Ishikawa (cell line): ENCODE measurements around the gene MOCS1.

Experiments
- CEBPB ChIP-seq: IDR thresholded peaks from 2 replicates; pipeline ENCODE4 v1.6.1; 2012
- CREB1 ChIP-seq: IDR thresholded peaks from 2 replicates; pipeline ENCODE4 v1.6.1; 2012; ENCODE audit warnings: low read depth
- EGR1 ChIP-seq: IDR thresholded peaks from 2 replicates; pipeline ENCODE4 v1.6.1; 2012
- EP300 ChIP-seq: IDR thresholded peaks from 2 replicates; pipeline ENCODE4 v1.6.1; 2012; ENCODE audit warnings: borderline replicate concordance
- FOXM1 ChIP-seq: IDR thresholded peaks from 2 replicates; pipeline ENCODE4 v1.6.1; 2012; ENCODE audit warnings: low read depth, borderline replicate concordance
- NFIC ChIP-seq: IDR thresholded peaks from 2 replicates; pipeline ENCODE4 v1.6.1; 2012
- RAD21 ChIP-seq: IDR thresholded peaks from 2 replicates; pipeline ENCODE4 v1.6.1; 2012; ENCODE audit warnings: low read depth
- TAF1 ChIP-seq: IDR thresholded peaks from 2 replicates; pipeline ENCODE4 v1.6.1; 2012; ENCODE audit warnings: low read depth, mild to moderate bottlenecking
- TCF12 ChIP-seq: IDR thresholded peaks from 2 replicates; pipeline ENCODE4 v1.6.1; 2012; ENCODE audit warnings: low read depth
- TEAD4 ChIP-seq: IDR thresholded peaks from 2 replicates; pipeline ENCODE4 v1.6.1; 2012
- YY1 ChIP-seq: IDR thresholded peaks from 2 replicates; pipeline ENCODE4 v1.6.1; 2012; ENCODE audit warnings: low read depth
- ZBTB7A ChIP-seq: IDR thresholded peaks from 2 replicates; pipeline ENCODE4 v1.6.1; 2012; ENCODE audit warnings: low read depth
- TF ChIP-seq, protein P1 (sequence below): IDR thresholded peaks from 2 replicates; pipeline ENCODE4 v1.6.1; 2012
- TF ChIP-seq, protein P2 (sequence below): IDR thresholded peaks from 2 replicates; pipeline ENCODE4 v1.6.1; 2012; ENCODE audit warnings: low read depth, mild to moderate bottlenecking
- TF ChIP-seq, protein P3 (sequence below): IDR thresholded peaks from 2 replicates; pipeline ENCODE4 v1.6.1; 2012

Gene MOCS1

DNA sequence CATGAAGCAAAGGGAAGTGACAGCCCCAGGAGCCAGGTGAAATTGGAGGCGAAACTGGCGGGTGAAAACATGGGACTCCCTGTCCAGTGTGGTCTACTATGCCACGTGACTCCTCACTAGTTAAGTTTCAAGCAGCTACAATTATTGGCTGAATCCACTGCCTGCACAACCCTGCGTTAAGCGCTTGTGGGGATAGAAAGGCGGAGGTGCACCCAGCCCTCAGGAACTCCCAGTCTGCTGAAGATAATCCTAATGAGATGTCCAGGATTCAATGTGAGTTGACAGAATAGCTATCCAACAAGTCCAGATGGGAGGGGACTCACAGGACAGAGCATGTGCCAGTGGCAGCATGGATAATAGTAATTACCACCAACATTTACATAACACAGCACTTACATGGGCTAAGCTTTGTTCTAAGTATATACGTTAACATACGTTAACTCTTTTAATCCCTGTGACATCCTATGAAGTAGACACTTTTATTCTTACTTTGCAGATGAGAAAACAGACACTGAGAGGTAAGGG, 1.8 kb downstream of the MOCS1 start:
- TF ChIP-seq TEAD4 (no peak), NFIC (no peak), YY1 (no peak), CEBPB (no peak), EGR1 (no peak)

DNA sequence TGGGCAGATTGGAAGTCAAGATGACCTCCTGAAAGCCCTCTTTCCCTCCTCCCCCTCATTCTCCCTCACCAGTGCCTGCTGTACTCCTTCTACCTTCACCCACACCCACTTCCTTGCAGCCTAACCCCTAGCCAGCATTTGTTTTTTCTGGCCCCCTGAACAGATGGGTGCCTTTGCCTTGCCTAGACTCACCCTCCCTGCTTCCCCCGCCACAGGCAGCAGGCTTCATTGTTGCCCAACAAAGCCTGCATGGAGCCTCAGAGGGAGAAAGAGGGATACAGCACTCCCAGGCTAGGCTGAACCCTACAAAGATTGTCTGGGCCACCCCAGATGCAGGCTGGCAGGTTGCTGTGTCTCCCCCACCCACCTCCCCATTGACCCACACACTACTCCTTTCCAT, 2.7 kb downstream of the MOCS1 start:
- TF ChIP-seq, protein P1, sequence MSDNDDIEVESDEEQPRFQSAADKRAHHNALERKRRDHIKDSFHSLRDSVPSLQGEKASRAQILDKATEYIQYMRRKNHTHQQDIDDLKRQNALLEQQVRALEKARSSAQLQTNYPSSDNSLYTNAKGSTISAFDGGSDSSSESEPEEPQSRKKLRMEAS: no peak
- TF ChIP-seq NFIC (no peak), EP300 (no peak), YY1 (no peak), TEAD4 (no peak), TAF1 (no peak), ZBTB7A (no peak), TCF12 (no peak), RAD21 (no peak), CEBPB (no peak), FOXM1 (no peak)
- TF ChIP-seq, protein P2, sequence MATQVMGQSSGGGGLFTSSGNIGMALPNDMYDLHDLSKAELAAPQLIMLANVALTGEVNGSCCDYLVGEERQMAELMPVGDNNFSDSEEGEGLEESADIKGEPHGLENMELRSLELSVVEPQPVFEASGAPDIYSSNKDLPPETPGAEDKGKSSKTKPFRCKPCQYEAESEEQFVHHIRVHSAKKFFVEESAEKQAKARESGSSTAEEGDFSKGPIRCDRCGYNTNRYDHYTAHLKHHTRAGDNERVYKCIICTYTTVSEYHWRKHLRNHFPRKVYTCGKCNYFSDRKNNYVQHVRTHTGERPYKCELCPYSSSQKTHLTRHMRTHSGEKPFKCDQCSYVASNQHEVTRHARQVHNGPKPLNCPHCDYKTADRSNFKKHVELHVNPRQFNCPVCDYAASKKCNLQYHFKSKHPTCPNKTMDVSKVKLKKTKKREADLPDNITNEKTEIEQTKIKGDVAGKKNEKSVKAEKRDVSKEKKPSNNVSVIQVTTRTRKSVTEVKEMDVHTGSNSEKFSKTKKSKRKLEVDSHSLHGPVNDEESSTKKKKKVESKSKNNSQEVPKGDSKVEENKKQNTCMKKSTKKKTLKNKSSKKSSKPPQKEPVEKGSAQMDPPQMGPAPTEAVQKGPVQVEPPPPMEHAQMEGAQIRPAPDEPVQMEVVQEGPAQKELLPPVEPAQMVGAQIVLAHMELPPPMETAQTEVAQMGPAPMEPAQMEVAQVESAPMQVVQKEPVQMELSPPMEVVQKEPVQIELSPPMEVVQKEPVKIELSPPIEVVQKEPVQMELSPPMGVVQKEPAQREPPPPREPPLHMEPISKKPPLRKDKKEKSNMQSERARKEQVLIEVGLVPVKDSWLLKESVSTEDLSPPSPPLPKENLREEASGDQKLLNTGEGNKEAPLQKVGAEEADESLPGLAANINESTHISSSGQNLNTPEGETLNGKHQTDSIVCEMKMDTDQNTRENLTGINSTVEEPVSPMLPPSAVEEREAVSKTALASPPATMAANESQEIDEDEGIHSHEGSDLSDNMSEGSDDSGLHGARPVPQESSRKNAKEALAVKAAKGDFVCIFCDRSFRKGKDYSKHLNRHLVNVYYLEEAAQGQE: no peak
- TF ChIP-seq, protein P3, sequence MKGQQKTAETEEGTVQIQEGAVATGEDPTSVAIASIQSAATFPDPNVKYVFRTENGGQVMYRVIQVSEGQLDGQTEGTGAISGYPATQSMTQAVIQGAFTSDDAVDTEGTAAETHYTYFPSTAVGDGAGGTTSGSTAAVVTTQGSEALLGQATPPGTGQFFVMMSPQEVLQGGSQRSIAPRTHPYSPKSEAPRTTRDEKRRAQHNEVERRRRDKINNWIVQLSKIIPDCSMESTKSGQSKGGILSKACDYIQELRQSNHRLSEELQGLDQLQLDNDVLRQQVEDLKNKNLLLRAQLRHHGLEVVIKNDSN: no peak

DNA sequence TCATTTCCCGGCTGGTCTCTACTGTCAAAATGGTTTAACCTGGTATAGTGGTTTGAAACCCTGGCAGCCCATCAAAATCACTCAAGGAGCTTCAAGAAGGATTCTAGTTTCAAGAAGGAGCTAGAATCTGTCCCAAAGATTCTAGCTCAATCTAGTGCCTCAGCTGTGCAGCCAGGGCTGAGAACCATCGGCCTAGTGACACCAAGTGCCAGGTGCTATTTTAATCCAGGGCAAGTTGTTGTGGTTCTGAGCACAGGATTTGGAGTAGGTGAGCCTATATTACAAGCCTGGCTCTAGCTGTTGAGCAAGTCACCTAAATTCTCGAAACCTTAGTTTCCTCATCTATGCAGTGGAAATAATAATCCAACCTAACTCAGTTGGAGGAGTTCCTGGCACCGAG, 3.7 kb downstream of the MOCS1 start:
- TF ChIP-seq YY1: no peak
- no peak for TF ChIP-seq FOXM1
- TF ChIP-seq TCF12: no peak
- TF ChIP-seq, protein P2: no peak
- TF ChIP-seq, protein P3: no peak
- no peak for TF ChIP-seq RAD21
- no peak for TF ChIP-seq TAF1
- no peak for TF ChIP-seq ZBTB7A
- no peak for TF ChIP-seq EP300

DNA sequence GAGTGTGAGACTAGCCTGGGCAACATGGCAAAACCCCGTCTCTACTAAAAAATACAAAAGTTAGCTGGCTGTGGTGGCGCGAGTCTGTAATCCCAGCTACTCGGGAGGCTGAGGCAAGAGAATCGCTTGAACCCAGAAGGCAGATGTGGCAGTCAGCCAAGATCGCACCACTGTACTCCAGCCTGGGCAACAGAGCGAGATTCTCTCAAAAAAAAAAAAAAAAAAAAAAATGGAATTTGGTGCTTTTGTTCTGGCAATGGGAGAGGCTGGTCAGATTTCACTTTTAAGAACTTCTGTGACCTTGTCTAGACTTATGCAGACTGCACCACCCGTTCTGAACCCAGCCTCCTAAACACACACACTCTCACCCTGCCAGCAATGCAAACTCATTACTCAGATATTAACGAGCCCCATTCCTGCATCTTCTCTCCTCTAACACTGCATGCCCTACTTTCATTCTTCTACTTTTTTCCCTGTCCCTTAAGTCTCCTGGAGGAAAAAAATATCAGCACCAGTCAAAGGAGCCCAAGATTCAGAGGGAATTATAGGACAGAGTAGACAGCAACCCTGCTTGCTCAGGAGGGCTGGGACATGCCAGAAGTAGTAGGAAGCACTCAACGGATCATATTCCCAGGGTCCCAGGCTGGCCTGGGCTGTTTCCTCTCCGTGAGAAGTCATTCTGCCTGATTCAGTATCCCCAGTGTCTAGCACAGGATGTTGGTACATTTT, 4.4 kb downstream of the MOCS1 start:
- TF ChIP-seq, protein P3: no peak
- TF ChIP-seq ZBTB7A: no peak
- no peak for TF ChIP-seq EGR1
- TF ChIP-seq, protein P2: no peak
- TF ChIP-seq, protein P1: no peak
- no peak for TF ChIP-seq FOXM1
- TF ChIP-seq EP300: no peak
- TF ChIP-seq CREB1: no peak
- no peak for TF ChIP-seq YY1
- no peak for TF ChIP-seq CEBPB
- TF ChIP-seq TEAD4: no peak
- no peak for TF ChIP-seq RAD21
- TF ChIP-seq NFIC: no peak
- TF ChIP-seq TAF1: no peak
- no peak for TF ChIP-seq TCF12
